ENCODE results near the gene FAM107A. TPM values are rescaled to one million over a fixed set of nuclear protein-coding genes. Genes with fewer than 3 reads are reported as not detected.

Gene FAM107A
- total RNA-seq, 2 experiments from 2014 or later: not detected

DNA sequence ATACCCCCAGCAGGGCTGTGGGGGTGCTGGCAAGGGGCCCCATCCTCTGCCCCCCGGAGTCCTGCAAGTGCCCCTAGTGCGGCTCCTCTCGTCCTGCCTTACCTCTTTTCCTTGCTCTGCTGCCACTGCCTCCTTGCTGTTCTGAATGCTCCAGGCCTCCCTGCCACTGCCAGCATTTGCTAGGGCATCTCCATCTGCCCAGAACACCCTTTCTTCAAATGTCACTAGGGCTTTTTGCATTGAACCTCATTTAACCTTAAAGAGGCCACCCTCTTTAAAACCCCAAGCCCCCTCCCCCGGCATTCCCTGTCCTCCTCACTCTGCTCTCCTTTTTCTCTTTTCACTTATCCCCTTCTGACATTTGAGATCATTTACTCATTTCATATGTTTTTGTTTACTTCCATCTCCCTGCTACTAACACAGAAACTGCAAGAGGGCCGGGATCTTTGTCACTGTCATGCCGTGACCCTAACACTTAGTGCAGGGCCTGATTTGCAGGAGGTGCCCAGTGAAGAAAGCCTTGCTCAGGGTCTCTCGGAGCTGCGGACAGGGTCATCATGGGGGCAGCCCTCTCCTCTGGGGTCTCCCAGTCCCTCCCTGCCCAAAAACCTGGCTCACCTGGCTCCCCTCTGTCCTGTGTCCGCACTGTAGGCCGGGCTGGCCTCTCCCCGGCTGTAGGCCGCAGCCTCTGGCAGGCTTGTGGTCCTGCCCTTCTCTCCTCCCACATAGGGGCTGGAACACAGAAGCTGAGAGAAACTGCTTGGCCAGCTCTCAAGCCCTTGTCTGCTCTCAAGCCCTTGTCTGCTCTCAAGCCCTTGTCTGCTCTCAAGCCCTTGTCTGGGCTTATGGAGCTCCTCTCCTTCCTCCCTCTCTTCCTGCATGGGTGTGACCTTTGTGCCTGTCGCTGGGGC lies 40.4 kb downstream of the FAM107A start, which contains the start of gene ACOX2:
TSS of gene ACOX2 (minus strand) at position 690 of the 911 bp plus-strand sequence. CDS start 2,084 bp downstream, outside the sequence.
- H3K4me1 Mint-ChIP-seq (ENCODE audit: low read depth): peaks cover 7% of the 10 kb centered on the region
- no peaks in the 10 kb centered on the region for H3K9me3 Mint-ChIP-seq
- TF ChIP-seq, protein P1, sequence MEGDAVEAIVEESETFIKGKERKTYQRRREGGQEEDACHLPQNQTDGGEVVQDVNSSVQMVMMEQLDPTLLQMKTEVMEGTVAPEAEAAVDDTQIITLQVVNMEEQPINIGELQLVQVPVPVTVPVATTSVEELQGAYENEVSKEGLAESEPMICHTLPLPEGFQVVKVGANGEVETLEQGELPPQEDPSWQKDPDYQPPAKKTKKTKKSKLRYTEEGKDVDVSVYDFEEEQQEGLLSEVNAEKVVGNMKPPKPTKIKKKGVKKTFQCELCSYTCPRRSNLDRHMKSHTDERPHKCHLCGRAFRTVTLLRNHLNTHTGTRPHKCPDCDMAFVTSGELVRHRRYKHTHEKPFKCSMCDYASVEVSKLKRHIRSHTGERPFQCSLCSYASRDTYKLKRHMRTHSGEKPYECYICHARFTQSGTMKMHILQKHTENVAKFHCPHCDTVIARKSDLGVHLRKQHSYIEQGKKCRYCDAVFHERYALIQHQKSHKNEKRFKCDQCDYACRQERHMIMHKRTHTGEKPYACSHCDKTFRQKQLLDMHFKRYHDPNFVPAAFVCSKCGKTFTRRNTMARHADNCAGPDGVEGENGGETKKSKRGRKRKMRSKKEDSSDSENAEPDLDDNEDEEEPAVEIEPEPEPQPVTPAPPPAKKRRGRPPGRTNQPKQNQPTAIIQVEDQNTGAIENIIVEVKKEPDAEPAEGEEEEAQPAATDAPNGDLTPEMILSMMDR (IDR thresholded peaks at IDR 0.05): no peak
- no peak within 1 kb of the TSS for H3K27ac ChIP-seq (ENCODE audit: low read depth in 1 of 2, low read length in 2 of 2)
- H3K4me1 ChIP-seq (ENCODE audit: insufficient read depth, low read length): peaks cover 8% of the 10 kb centered on the region
- H3K36me3 ChIP-seq (ENCODE audit: insufficient read depth, low read length): no peaks in the 10 kb centered on the region
- H3K4me3 ChIP-seq (ENCODE audit: low read length): no peak within 1 kb of the TSS
- POLR2A ChIA-PET: no interaction called here
- ATAC-seq (ENCODE audit: poor library complexity) (no peak), DNase-seq (no peak)
- H3K9me3 ChIP-seq (ENCODE audit: control insufficient read depth in 1 of 2, insufficient read depth in 1 of 2, low read length in 2 of 2): no peaks in the 10 kb centered on the region
- H3K27ac Mint-ChIP-seq: no peak within 1 kb of the TSS
- CTCF ChIA-PET: no interaction called here
- no peaks in the 10 kb centered on the region for H3K27me3 Mint-ChIP-seq
- no peaks in the 10 kb centered on the region for H3K36me3 Mint-ChIP-seq (ENCODE audit: low read depth)
- no peaks in the 10 kb centered on the region for H3K27me3 ChIP-seq (ENCODE audit: control insufficient read depth in 1 of 2, insufficient read depth in 2 of 2, low read length in 2 of 2)
- intact Hi-C loops (cut with DNase I, micrococcal nuclease): no loop called here
- H3K4me3 Mint-ChIP-seq: no peak within 1 kb of the TSS

DNA sequence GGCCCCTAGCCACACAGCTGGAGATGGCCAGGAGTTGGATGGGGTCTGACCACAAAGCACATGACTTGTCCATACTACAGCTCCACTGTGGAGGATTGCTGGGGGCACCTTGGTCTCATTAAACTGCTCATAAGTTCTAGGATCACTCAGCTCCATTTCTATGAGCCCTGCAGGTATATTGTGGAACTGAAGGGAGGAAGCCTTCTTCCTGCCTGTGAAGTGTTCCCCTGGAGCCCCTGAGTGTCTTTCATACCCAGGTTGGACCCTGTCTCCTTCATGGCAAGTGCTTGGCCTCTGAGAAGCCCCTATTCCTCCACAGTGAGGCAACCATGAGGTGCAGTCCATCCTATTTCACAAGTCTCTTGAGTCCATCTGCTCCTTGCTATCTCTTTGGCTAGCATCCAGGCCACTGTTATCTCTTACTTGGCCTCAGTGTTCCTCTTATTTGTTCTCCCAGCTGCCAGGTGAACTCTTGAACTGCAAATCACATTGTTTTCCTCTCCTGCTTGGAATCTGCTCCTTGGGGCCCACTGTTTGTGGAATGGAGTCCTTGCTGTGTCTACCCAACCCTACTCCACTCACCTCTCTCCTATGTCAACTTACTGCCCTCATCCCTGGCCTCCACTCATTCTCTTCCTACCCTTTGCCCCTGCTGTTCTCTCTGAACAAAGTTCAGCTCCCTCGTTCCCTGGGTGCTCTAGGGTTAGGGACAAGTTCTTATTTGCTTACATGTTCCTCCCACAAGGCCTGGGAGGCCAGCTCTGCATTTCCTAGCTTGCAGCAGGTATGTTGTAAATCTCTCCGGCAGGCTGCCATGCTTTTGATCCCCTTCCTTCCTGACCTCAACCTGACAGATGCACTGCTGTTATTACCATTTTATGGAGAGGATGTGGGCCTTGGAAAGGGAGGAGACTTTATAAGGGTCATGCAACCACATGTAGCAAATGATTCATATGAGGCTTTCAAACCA lies 41.4 kb downstream of the FAM107A start:
- Histone ChIP-seq H3K9me3 (ENCODE audit: control insufficient read depth in 1 of 2, insufficient read depth in 1 of 2, low read length in 2 of 2) (no peaks in the 10 kb centered on the region), H3K27ac (ENCODE audit: low read depth in 1 of 2, low read length in 2 of 2) (no peak overlapping the region), H3K4me3 (ENCODE audit: low read length) (no peak overlapping the region), H3K36me3 (ENCODE audit: insufficient read depth, low read length) (no peaks in the 10 kb centered on the region), H3K4me1 (ENCODE audit: insufficient read depth, low read length) (peaks cover 8% of the 10 kb centered on the region), H3K27me3 (ENCODE audit: control insufficient read depth in 1 of 2, insufficient read depth in 2 of 2, low read length in 2 of 2) (no peaks in the 10 kb centered on the region)
- no peak overlapping the region for H3K27ac Mint-ChIP-seq
- no peaks in the 10 kb centered on the region for H3K9me3 Mint-ChIP-seq
- ChIA-PET POLR2A (no interaction called here), CTCF (no interaction called here)
- ATAC-seq (ENCODE audit: poor library complexity) (no peak), DNase-seq (no peak)
- H3K36me3 Mint-ChIP-seq (ENCODE audit: low read depth): no peaks in the 10 kb centered on the region
- H3K4me3 Mint-ChIP-seq: no peak overlapping the region
- intact Hi-C loops (cut with DNase I, micrococcal nuclease): loop anchor here in 1 of 2 experiments (2.0 kb wide), 1 partner anchor 119 kb away; no protein-coding TSS in a partner anchor
- H3K4me1 Mint-ChIP-seq (ENCODE audit: low read depth): peaks cover 7% of the 10 kb centered on the region
- no peaks in the 10 kb centered on the region for H3K27me3 Mint-ChIP-seq
- TF ChIP-seq, protein P1 (IDR thresholded peaks at IDR 0.05): no peak
